Fibroblast of lung (primary cell): ENCODE results near the gene TMEM170A. TPM values are rescaled to one million over a fixed set of nuclear protein-coding genes. Genes with fewer than 3 reads are reported as not detected.

Experiments
- DNase-seq, 2 donors: peaks; one replicate each; pipeline versions ENCODE4 v3.0.0 to v3.0.0-alpha.2; 2010; ENCODE audit warnings: low read depth in 2 of 2
- H2AFZ ChIP-seq: 2 replicates; pipeline ENCODE4 v1.5.1; 2012; ENCODE audit warnings: low read length, control low read depth, inconsistent platforms
- H3K27ac ChIP-seq: 2 replicates; pipeline ENCODE4 v1.5.1; 2011; ENCODE audit warnings: low read length, control low read depth; ENCODE audit not compliant: insufficient read depth
- H3K27me3 ChIP-seq: 2 replicates; pipeline ENCODE4 v1.5.1; 2011; ENCODE audit warnings: mild to moderate bottlenecking, low read length; ENCODE audit not compliant: control insufficient read depth, insufficient read depth
- H3K36me3 ChIP-seq: 2 replicates; pipeline ENCODE4 v1.5.1; 2011; ENCODE audit warnings: low read length; ENCODE audit not compliant: control insufficient read depth, insufficient read depth
- H3K4me1 ChIP-seq: 2 replicates; pipeline ENCODE4 v1.5.1; 2011; ENCODE audit warnings: low read length; ENCODE audit not compliant: control insufficient read depth, insufficient read depth; ENCODE audit errors: extremely low read depth
- H3K4me2 ChIP-seq: 2 replicates; pipeline ENCODE4 v1.5.1; 2011; ENCODE audit warnings: low read length, control low read depth; ENCODE audit not compliant: insufficient read depth; ENCODE audit errors: extremely low read depth
- H3K4me3 ChIP-seq, 4 experiments: fragments of 200-600 bp in 1 of 4; sonication (generic) in 1 of 4; replicated peaks in 1 of 4; 2 replicates each; pipeline ENCODE4 v1.5.1; 2011 to 2016; ENCODE audit warnings: low read length in 4 of 4, low read depth in 3 of 4, mild to moderate bottlenecking in 3 of 4, control low read depth in 2 of 4, inconsistent platforms in 1 of 4, mixed read lengths in 1 of 4; ENCODE audit not compliant: insufficient read depth in 1 of 4; ENCODE audit errors: control extremely low read depth in 1 of 4
- H3K79me2 ChIP-seq: 2 replicates; pipeline ENCODE4 v1.5.1; 2012; ENCODE audit warnings: mild to moderate bottlenecking, low read length, inconsistent platforms; ENCODE audit not compliant: control insufficient read depth, insufficient read depth
- H3K9ac ChIP-seq: 2 replicates; pipeline ENCODE4 v1.5.1; 2011; ENCODE audit warnings: mild to moderate bottlenecking, low read length, control low read depth; ENCODE audit not compliant: insufficient read depth
- H3K9me3 ChIP-seq: 2 replicates; pipeline ENCODE4 v1.5.1; 2012; ENCODE audit warnings: low read depth, low read length; ENCODE audit not compliant: control insufficient read depth, insufficient read depth
- H4K20me1 ChIP-seq: 2 replicates; pipeline ENCODE4 v1.5.1; 2011; ENCODE audit warnings: low read length; ENCODE audit not compliant: control insufficient read depth, insufficient read depth; ENCODE audit errors: extremely low read depth
- EZH2 ChIP-seq: IDR thresholded peaks from 2 replicates; pipeline ENCODE4 v1.5.1; 2012; ENCODE audit warnings: low read length, control low read depth, mild to moderate bottlenecking; ENCODE audit errors: missing control alignments
- polyA plus RNA-seq, 2 donors: library from polyadenylated mRNA; depleted of rRNA in 1 of 2; stranded (reverse) in 1 of 2; unstranded in 1 of 2; fragments of >200 nt; gene quantifications; 2 replicates each; pipeline ENCODE4 v1.2.1, GENCODE V29; 2011 to 2012; ENCODE audit warnings: missing spikeins in 1 of 2
- total RNA-seq: library from RNA; depleted of rRNA; stranded (reverse); fragments of >200 nt; gene quantifications from 2 replicates; pipeline ENCODE4 v1.2.1, GENCODE V29; 2014
- TF ChIP-seq, protein P1 (sequence below), 2 donors: IDR thresholded peaks in 1 of 2; conservative IDR thresholded peaks in 1 of 2; 1 replicate in 1 of 2; 2 replicates in 1 of 2; pipeline ENCODE4 v1.5.1; 2011 to 2012; ENCODE audit warnings: low read length in 2 of 2, control low read depth in 1 of 2, inconsistent platforms in 1 of 2, low read depth in 1 of 2, mild to moderate bottlenecking in 1 of 2

Gene TMEM170A
- total and polyA plus RNA-seq, 2 donors (not counting 1 experiment from before 2014, with no cell fraction given): 12.3 to 14.5 TPM

DNA sequence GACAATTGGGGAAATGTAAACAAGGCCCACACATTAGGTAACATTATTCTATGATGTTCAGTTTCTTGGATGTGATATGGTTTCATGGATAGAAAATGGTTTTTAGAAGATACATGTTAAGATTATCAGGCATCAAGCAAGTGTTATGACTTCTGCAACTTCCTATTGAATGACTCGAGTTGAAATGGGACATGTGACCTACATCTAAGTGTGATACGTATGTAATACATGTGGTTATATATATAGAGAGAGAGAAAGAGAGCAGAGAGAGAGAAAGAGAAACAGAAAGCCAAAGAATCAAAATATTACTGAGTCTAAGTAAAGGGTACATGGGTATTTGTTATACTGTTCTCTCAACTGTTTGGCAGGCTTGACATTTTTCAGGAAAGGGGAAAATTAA, 1.7 kb downstream of the TMEM170A start:
- Histone ChIP-seq H3K27ac (no peak overlapping the region), H3K4me3 (peak overlapping the region in 2 of 4 experiments; percentile 54 to 82), H3K4me2 (peak overlapping the region; percentile 87), H3K79me2 (peaks cover 41% of the 10 kb centered on the region), H3K4me1 (no peaks in the 10 kb centered on the region), H4K20me1 (no peaks in the 10 kb centered on the region), H2AFZ (no peak overlapping the region), H3K27me3 (no peaks in the 10 kb centered on the region), H3K9me3 (no peaks in the 10 kb centered on the region), H3K9ac (no peak overlapping the region), H3K36me3 (no peaks in the 10 kb centered on the region)
- DNase-seq: peak in 1 of 2 donors; percentile 12
- TF ChIP-seq, protein P1, sequence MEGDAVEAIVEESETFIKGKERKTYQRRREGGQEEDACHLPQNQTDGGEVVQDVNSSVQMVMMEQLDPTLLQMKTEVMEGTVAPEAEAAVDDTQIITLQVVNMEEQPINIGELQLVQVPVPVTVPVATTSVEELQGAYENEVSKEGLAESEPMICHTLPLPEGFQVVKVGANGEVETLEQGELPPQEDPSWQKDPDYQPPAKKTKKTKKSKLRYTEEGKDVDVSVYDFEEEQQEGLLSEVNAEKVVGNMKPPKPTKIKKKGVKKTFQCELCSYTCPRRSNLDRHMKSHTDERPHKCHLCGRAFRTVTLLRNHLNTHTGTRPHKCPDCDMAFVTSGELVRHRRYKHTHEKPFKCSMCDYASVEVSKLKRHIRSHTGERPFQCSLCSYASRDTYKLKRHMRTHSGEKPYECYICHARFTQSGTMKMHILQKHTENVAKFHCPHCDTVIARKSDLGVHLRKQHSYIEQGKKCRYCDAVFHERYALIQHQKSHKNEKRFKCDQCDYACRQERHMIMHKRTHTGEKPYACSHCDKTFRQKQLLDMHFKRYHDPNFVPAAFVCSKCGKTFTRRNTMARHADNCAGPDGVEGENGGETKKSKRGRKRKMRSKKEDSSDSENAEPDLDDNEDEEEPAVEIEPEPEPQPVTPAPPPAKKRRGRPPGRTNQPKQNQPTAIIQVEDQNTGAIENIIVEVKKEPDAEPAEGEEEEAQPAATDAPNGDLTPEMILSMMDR (conservative IDR thresholded peaks at IDR 0.05 in 1 of 2, IDR thresholded peaks at IDR 0.05 in 1 of 2; ENCODE audit: low read depth in 1 of 2, low read length in 2 of 2): no peak
- no peak for TF ChIP-seq EZH2

DNA sequence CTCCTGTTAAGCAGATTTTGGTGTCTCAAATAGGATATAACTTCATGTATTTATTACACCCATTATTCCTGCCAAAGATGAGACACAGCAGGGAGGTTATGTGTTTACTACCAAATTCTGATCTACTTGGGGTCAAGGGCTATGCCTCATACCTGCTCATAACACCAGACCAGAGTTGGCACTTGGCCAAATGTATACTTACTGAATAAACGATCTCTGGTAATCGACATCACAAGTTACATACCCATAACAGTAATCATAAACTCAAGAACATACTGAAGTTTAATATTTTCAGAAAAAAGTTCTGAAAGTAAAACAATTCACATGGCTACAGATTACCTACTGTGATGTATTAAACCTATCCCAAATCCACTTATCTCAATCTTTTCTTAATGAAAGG, 2.9 kb downstream of the TMEM170A start:
- no peaks in the 10 kb centered on the region for H3K36me3 ChIP-seq
- no peaks in the 10 kb centered on the region for H4K20me1 ChIP-seq
- no peaks in the 10 kb centered on the region for H3K27me3 ChIP-seq
- H2AFZ ChIP-seq: no peak overlapping the region
- H3K79me2 ChIP-seq: peaks cover 49% of the 10 kb centered on the region
- H3K27ac ChIP-seq: no peak overlapping the region
- H3K9me3 ChIP-seq: no peaks in the 10 kb centered on the region
- DNase-seq: no peak
- TF ChIP-seq, protein P1 (conservative IDR thresholded peaks at IDR 0.05 in 1 of 2, IDR thresholded peaks at IDR 0.05 in 1 of 2; ENCODE audit: low read depth in 1 of 2, low read length in 2 of 2): no peak
- TF ChIP-seq EZH2: no peak
- H3K4me1 ChIP-seq: no peaks in the 10 kb centered on the region
- H3K4me3 ChIP-seq: no peak overlapping the region
- no peak overlapping the region for H3K9ac ChIP-seq
- no peak overlapping the region for H3K4me2 ChIP-seq

DNA sequence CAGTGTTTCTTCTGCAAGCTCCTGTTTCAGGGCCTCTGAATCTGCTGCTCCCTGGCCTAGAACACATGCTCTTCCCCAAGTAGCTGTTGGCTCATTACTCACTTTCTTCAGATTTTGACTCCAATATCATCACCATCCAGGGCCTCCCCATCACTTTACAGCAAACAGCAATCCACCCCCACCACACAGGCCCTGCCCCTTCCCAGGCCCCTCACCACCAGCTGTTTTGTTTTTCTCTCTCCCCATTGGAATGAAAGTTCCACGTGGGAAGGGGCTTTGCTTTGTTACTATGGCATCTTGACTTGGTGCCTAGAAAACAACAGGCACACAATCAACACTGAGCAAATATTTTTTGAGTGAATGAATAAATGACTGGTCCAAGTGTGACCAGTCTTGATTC, 4.0 kb downstream of the TMEM170A start:
- Histone ChIP-seq H3K79me2 (peaks cover 49% of the 10 kb centered on the region), H2AFZ (no peak overlapping the region), H3K36me3 (no peaks in the 10 kb centered on the region), H3K4me1 (no peaks in the 10 kb centered on the region), H4K20me1 (no peaks in the 10 kb centered on the region), H3K27me3 (no peaks in the 10 kb centered on the region), H3K4me2 (no peak overlapping the region), H3K4me3 (no peak overlapping the region), H3K27ac (no peak overlapping the region), H3K9ac (no peak overlapping the region), H3K9me3 (no peaks in the 10 kb centered on the region)
- TF ChIP-seq EZH2: no peak
- TF ChIP-seq, protein P1 (conservative IDR thresholded peaks at IDR 0.05 in 1 of 2, IDR thresholded peaks at IDR 0.05 in 1 of 2; ENCODE audit: low read depth in 1 of 2, low read length in 2 of 2): no peak
- DNase-seq: peak in 1 of 2 donors; percentile 27
